PC-3 (cell line): ENCODE measurements around the gene CYGB.

Experiments
- CTCF ChIP-seq: fragments of 300-600 bp; sonication (generic); conservative IDR thresholded peaks from 2 replicates; pipeline ENCODE4 v1.5.1; 2017; ENCODE audit warnings: antibody characterized with exemption, low read depth, mild to moderate bottlenecking, low read length
- EZH2 ChIP-seq: fragments of 300-600 bp; sonication (generic); IDR thresholded peaks from one replicate; pipeline ENCODE4 v1.6.1; 2017; ENCODE audit warnings: antibody characterized with exemption, mild to moderate bottlenecking, low read length; ENCODE audit not compliant: unreplicated experiment
- EZH2phosphoT487 ChIP-seq: fragments of 300-600 bp; sonication (generic); IDR thresholded peaks from 2 replicates; pipeline ENCODE4 v1.6.1; 2018; ENCODE audit warnings: mild to moderate bottlenecking, antibody characterized with exemption, low read length, borderline replicate concordance

- TF ChIP-seq CTCF (no peak), EZH2 (no peak), EZH2phosphoT487 (no peak)
These were observed 36.8 kb downstream of the CYGB start for GRCh38 chr17:76500747-76501017.
